M059J (cell line): ENCODE results near the gene RNF212. TPM values are rescaled to one million over a fixed set of nuclear protein-coding genes. Genes with fewer than 3 reads are reported as not detected.
"Not testable (repeated sequence)": the region's sequence is repeated elsewhere in the genome, so short reads cannot be mapped to it uniquely, and the experiment has no call there.

Experiments
- DNase-seq: peaks from one replicate; pipeline ENCODE4 v3.0.0-alpha.2; 2012; ENCODE audit warnings: low read depth
- total RNA-seq: library from RNA; depleted of rRNA; stranded (reverse); fragments of >200 nt; shearing (Covaris generic); gene quantifications from 2 replicates; pipeline ENCODE4 v1.2.3, GENCODE V29; 2014

RNF212 gene
- total RNA-seq, 1 experiment from 2014 or later: 25.2 TPM

DNA sequence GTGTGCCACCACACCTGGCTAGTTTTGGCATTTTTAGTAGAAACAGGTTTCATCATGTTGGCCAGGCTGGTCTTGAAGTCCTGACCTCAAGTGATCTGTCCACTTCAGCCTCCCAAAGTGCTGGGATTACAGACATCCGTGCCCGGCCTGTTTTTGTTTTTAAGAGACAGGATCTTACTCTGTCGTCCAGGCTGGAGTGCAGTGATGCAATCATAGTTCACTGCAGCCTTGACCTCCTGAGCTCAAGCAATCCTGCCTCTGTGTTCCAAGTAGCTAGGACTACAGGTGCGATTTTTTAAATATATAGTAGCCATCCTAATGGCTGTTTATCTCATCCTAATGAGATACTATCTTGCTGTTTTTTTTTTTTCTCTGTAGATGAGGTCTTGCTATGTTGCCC is 47.6 kb downstream of the RNF212 start:
- DNase-seq: no peak

DNA sequence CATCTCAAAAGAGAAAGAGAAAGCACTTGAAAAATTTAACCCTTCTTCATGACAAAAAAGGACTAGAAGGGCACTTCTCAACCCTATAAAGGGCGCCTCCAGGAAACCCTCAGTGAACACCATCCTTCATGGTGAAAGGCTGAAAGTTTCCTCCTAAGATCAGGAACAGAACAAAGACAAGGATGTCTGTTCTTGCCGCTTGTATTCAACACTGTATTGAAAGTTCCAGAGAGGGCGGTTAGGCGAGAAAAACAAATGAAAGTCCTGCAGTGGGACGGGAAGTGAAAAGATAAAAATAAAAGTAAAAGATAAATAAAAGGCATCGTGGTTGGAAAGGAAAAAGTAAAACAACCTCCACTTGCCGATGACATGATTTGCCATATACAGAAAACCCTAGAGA is 50.9 kb downstream of the RNF212 start:
- DNase-seq: no peak

DNA sequence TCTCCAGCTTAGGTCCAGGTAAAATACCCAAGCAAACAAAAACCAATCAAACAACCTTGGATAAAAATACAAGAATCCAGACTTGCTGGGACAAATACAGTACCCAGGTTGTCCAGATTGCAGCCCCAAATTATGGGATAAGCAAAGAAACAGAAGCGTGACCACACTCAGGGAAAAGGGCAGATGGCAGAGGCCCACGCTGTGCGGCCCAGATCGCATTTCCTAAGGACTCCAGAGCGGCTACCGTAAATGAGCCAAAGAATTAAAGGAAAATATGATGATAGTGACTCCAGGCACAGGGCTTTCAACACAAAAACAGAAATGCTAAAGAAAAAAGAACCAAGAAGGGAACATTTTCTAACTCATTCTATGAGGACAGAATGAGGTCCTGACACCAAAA is 51.6 kb downstream of the RNF212 start:
- DNase-seq: no peak

DNA sequence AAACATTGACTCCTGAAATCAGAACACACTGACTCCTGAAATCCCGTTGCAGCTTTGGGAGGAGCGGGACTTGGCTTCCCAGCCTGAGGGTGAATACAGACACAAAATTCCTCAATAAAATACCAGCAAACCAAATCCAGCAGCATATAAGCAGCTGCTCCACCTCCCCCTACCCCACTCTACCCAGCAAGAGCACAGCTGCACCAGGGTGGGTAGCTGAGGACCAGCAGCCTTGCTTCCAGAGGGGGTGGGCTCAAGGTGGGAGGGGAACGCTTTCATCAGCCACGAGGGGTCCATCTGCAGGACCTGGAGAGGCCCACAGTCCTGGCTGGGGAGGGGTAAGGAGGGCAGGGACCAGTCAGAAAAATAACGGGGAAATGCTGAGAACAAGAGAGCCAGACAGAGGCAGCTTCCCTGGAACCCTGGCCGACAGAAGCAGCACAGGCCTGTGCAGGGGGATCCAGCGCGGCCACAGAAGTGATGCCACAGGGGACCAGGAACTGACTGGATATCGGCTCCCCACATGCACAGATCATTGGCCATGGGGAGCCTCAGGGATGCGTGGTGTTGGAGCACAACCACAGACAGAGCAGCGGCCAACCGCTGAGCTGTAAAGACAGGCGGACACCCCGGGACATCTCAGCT is 52.2 kb downstream of the RNF212 start:
- DNase-seq: no peak

DNA sequence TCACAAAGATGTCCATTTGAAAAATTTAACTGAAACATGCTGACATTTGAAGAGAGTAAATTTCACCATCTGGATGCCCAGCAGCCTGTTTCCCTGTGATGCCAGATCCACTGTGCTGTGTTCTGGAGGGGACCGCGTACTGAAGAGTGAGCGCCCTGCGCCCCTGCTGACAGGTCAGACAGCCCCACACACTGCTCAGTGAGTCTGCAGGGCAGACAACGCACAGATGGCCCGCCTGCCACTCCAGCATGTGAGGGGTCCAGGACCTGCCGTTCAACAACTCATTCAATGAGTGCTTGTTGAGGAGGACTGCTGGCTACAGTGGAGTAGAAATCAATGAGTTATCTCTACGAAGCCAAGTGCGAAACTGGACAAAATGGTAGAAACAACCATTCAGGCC is 52.7 kb downstream of the RNF212 start:
- DNase-seq: no peak

DNA sequence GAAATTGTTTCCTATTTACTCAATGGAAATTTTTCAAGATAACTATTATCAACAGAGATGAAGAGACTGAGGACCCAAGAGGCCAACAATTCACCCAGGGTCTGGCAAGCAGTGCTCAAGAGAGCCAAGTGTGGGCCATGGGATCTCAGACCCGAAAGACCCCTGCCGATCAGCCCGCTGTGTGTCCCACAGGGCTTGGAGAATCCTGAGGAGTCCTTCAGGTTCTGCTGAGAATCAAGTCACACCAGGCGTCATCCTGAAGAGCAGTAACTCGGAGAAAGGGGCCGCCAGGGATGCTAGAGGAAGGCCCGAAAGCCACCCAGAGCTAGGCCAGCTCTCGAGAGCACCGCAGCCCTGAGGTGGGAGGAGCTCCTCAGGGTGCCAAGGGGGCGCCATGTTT is 53.2 kb downstream of the RNF212 start:
- DNase-seq: no peak

DNA sequence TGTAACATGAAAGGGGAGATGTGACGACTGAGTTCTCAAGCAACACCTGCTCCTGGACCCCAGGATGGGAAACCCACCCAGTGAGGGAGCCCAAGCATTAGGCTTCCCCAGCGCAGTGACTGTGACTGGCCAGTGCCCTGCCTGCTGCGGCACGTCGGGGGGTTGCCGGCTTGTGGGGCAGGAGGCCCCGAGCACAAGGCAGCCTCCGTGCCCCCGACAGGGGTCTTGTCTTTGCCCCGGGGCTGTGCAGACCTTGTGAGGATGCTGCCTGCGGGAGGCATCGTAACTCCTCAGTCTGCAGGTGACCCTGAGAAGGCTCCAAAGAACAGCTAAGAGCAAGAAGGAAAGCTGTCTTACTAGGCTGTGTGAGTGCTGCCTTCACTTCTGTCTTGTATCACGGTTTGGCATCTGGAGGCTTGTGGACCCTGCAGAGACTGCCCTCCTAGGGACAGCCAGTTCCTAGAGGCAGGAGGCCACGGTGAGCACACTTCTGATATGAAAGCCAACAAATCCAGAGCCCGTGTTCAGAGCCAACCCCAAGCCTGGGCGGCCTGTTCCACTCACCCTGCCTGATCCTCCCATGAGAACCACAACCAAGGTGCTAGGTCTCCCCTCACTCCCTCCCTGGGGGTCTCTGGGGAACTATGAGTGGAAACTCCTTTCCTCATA is 54.2 kb downstream of the RNF212 start:
- no peak for DNase-seq

DNA sequence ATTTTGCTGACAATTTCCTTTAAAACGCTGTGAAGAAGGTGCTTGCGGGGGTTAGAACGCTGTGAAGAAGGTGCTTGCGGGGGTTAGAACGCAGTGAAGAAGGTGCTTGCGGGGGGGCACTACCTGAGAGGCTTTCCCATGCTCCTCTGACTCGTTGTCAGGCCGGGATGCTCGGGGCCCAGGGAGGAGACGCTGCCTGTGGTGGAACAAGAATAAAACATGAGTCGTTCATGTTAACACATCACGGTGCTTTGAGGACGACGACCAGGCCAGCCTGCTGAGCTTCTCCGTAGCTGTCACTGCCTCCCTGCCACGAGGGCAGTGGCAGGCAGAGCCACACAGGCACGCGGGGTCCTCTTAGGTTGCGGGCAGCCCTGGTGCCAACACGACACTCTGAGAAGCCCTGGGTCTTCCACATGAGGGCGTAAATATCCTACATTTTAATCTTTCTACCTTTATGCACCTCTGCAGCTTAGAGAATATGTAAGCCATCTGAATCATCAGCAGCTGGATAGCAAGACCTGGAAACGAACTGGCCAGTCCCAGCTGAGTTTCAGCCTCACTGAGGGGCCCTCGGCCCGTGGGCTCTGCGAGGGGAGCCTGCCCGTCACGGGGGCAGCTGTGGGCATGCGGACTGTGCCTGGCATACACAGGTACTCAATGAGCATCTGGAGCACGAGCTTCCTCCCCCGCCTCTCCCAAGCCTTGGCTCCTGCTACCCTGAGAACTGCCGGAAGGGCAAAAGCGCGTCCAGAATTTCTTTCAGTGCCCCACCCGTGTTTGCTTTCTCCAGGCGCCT is 55.0 kb downstream of the RNF212 start:
- DNase-seq: no peak

DNA sequence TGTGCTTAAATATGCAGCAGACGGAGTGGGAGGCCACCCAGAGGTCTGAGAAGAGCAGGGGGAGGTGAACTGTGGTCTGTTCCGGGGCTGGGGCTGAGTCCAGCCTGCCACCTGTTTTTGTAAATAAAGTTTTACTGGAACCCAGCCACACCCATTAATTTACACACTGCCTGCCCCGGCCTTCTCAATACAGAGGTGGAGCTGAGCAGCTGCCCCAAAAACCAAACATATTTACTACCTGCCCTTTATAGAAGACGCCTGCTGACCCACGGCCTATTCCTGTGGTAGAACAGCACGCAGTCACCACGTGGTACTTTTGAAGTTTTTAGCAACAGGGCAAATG is 56.0 kb downstream of the RNF212 start:
- no peak for DNase-seq

DNA sequence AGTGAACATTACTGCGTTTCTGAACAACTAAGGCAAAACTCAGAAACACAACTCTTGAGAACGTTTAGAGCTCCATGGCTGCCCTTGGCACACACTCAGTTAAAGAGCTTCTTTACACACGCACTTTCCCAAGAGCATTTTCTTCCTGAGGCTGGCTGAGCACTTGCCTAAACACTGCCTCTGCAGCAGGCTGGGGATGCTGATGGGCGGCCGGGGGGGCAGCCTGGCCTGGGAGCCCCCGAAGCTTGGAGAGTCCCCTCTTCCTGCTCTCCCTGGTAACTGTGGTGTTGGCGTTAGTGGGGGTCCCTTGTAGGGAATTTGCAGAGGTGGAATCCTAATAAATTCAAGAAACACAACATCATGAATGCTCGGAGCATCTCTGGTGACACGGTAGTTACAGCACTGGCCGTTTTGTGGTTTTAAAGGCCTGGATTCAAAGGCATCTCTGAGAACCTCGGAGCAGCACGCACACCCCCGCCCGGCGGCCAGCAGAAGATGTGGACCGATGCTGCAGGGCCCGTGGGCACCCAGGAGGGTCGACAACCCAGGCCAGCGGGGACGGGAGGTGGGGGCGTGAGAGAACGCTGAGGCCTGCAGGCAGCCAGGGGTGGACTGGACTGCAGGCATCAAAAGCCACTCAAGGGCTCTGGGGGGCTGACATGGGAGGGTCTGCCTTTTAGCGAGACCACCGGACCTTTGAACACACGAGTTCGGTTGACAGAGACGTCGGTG is 56.5 kb downstream of the RNF212 start:
- DNase-seq: no peak

DNA sequence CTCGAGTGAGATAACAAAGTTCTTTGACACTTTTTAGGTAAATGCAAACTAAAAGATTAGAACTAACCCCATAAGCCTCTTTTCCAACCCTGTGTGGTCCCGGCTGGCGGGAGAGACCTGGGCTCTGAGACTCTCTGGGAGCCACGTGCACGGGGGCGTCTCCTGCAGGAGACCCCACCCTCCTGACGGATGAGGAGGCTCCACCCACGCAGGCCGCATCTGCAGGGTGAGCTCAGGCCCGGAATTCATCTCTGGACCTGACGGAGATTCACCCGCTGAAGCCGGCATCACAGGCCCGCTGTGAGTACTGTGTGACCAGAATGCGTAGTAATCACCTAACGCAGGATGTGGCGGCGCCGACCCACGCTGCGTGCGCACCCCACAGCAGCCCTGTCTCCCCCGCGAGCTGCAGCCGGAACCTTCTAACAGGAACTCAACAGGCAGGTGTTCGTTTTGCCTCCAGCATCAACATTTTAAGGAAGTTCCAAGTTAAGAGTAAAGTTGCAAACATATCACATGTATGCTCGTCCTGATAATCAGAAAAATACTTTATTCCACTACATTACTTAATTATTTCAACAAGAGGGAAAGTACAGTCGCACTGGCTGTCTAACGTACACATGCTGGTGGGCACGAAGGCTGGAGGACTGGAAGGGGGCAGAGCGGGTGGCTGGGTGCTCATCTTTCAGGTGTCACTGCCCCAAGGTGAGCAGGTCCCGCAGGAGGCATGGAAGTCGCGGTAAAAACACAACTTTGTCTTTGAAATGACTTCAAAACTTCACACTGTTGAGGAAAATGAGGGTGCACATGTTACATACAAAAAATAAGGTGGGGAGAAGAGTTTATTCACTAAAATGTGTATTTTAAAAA is 57.4 kb downstream of the RNF212 start:
- DNase-seq: no peak

DNA sequence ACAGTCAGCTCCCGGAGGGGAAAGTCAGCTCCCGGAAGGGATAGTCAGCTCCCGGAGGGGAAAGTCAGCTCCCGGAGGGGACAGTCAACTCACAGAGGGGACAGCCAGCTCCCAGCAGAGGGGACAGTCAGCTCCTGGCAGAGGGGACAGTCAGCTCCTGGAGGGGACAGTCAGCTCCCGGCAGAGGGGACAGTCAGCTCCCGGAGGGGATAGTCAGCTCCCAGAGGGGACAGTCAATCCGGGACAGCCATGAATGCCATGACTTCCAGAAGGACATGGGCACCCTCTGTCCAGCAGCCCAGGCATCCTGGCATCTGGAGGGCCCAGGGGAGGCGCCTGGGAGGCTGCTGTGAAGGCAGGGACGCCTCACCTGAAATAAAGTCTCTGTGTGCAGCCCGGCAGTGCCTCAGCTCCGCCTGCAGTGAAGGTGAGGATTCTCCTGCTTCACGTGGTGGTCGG is 58.1 kb downstream of the RNF212 start:
- not testable (repeated sequence) for DNase-seq

DNA sequence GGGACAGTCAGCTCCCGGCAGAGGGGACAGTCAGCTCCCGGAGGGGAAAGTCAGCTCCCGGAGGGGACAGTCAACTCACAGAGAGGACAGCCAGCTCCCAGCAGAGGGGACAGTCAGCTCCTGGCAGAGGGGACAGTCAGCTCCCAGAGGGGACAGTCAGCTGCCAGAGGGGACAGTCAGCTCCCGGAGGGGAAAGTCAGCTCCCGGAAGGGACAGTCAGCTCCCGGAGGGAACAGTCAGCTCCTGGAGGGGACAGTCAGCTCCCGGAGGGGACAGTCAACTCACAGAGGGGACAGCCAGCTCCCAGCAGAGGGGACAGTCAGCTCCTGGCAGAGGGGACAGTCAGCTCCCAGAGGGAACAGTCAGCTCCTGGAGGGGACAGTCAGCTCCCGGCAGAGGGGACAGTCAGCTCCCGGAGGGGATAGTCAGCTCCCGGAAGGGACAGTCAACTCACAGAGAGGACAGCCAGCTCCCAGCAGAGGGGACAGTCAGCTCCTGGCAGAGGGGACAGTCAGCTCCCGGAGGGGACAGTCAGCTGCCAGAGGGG is 58.6 kb downstream of the RNF212 start:
- not testable (repeated sequence) for DNase-seq

DNA sequence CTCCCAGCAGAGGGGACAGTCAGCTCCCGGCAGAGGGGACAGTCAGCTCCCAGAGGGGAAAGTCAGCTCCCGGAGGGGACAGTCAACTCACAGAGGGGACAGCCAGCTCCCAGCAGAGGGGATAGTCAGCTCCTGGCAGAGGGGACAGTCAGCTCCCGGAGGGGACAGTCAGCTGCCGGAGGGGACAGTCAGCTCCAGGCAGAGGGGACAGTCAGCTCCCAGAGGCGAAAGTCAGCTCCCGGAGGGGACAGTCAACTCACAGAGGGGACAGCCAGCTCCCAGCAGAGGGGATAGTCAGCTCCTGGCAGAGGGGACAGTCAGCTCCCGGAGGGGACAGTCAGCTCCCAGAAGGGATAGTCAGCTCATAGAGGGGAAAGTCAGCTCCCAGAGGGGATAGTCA is 59.5 kb downstream of the RNF212 start:
- DNase-seq: not testable (repeated sequence)

DNA sequence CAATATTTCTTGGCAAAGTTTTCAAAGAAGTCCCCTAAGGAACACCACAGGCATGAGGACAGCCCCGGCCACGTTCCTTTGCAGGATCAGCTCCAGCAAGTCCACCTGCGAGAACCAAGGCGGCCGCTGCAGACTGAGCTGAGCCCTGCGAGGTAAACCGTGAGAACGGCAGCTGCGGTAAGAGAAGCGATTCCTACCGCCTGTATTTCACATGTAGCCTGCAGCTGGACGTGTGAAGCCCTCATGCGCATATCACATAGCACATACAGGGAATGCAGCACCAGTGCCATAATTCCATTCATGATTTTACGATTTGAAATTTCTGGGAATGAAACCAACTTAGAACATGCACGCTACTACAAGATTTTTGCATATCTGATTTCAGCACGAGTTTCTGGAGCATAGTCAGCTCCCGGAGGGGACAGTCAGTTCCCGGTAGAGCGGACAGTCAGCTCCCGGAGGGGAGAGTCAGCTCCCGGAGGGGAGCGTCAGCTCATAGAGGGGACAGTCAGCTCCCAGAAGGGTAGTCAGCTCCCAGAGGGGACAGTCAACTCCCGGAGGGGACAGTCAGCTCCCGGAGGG is 60.2 kb downstream of the RNF212 start:
- no peak for DNase-seq

DNA sequence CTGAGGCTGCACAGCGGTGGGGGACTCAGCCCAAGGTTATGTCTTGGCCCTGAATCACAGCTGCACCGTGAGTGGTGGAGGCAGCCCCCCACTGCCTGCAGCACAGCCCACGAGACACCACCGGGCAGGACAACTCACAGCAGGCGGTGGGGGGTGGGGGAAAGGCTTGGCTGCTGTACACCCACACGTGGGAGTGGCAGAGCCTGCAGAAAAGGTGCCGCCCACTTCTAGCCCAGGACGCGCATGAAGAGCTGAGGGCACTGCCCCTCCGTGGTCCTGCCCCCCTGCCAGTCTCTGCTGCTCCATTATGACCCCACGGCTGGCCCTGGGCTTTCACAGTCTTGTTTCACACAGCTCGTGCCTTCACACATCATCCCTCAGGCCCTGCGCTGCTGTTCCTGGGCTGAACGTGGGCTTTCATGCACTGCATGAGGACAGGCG is 61.1 kb downstream of the RNF212 start:
- no peak for DNase-seq

DNA sequence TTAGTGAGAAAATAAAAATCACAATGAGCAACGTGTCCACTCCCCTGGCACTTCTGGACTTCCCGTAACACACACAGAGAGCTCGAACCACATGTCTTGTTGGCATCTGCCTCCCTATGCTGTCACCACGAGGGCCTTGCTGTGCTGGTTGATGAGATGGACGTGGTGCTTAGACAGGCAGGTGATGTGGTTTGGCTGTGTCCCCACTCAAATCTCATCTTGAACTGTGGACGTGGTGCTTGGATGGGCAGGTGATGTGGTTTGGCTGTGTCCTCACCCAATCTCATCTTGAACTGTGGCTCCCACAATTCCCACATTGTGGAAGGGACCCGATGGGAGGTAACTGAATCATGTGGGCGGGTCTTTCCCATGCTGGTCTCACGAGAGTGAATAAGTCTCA is 61.9 kb downstream of the RNF212 start:
- no peak for DNase-seq

DNA sequence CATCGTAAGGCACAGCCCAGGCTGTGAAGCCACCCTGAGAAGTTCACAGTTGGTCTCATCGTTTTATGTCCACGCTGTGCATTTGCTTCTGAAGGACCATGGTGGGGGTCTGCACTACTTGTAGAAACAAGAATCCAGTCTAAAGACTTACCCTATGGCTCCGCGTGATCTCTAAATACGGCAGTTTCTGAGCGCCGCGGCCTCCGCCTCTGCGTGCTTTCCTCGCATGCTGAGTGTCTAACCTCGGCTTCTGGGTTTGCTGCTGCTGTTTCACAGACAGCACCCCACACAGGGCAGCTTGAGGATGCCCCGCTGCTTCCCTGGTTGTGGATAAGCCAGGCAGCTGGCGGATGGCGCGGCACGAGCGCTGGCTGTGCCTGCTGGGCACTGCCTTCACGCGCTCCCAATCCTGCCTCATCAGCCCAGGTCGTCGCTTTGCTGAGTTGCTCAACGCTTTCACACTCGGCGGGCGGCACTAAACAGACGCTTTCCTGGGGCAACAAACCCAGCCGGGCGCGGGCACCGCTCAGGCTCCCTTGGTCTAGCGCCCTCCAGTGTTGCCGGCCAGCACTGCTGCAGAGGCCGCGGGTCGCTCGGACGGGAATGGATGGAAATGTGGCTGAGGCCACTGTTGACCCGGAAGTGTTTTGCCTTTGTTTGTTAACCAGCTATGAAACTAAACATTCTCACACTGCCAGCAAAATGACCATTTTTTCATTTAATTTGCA is 62.7 kb downstream of the RNF212 start:
- no peak for DNase-seq

DNA sequence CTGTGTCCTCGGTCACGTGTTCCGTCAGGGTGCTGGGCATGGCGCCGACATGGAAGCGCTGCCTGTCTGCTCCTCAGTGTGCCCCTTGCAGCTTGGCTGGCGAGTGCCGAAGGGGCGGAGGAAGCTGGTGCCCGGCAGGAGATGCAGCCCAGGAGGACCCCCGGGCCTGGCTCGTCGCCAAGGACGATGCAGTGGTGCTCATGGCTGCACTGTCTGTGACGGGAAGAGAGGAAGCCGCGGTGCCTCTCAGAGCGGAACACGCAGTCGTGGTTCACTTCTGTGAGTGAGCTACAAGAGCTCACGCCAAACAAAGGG is 63.8 kb downstream of the RNF212 start:
- no peak for DNase-seq
